Central memory CD8-positive, alpha-beta T cell (primary cell): ENCODE data around the gene MYO9A.

Experiments used
- ATAC-seq: fragments of 150-1000 bp; cut with Tn5 transposase; replicated peaks from 2 replicates; pipeline ENCODE4 v1.10.0; 2022; ENCODE audit warnings: mild to moderate bottlenecking, moderate FRiP score, moderate number of reproducible peaks; ENCODE audit not compliant: poor library complexity, severe bottlenecking; ENCODE audit errors: extremely low read depth
- DNase-seq, 2 donors: peaks; one replicate each; pipeline ENCODE4 v3.0.0; 2021; ENCODE audit warnings: low spot score in 2 of 2
- H3K27ac Mint-ChIP-seq: one replicate; pipeline ENCODE4 v1.8.0; 2022; ENCODE audit warnings: low read depth, mild to moderate bottlenecking, moderate library complexity, mixed read lengths
- H3K27me3 Mint-ChIP-seq: one replicate; pipeline ENCODE4 v1.8.0; 2022; ENCODE audit warnings: mixed read lengths
- H3K36me3 Mint-ChIP-seq: one replicate; pipeline ENCODE4 v1.8.0; 2022; ENCODE audit warnings: mild to moderate bottlenecking, moderate library complexity, mixed read lengths; ENCODE audit not compliant: insufficient read depth
- H3K4me1 Mint-ChIP-seq: one replicate; pipeline ENCODE4 v1.8.0; 2022; ENCODE audit warnings: mixed read lengths
- H3K4me3 Mint-ChIP-seq: one replicate; pipeline ENCODE4 v1.8.0; 2022; ENCODE audit warnings: mild to moderate bottlenecking, moderate library complexity, mixed read lengths
- H3K9me3 Mint-ChIP-seq: one replicate; pipeline ENCODE4 v1.8.0; 2022; ENCODE audit warnings: mixed read lengths

Gene MYO9A

GRCh38 chr15:71811752-71812735 is 305.9 kb downstream of the MYO9A start:
- Mint-ChIP-seq H3K4me1 (no peaks in the 10 kb centered on the region), H3K27ac (peak overlapping the region; percentile 70), H3K27me3 (peaks cover 19% of the 10 kb centered on the region), H3K4me3 (no peak overlapping the region), H3K9me3 (no peaks in the 10 kb centered on the region), H3K36me3 (no peaks in the 10 kb centered on the region)
- DNase-seq (no peak), ATAC-seq (no peak)

GRCh38 chr15:71811036-71811736 is 306.8 kb downstream of the MYO9A start:
- ATAC-seq (no peak), DNase-seq (no peak)
- no peak overlapping the region for H3K27ac Mint-ChIP-seq
- no peaks in the 10 kb centered on the region for H3K9me3 Mint-ChIP-seq
- no peaks in the 10 kb centered on the region for H3K4me1 Mint-ChIP-seq
- H3K27me3 Mint-ChIP-seq = peaks cover 19% of the 10 kb centered on the region
- no peaks in the 10 kb centered on the region for H3K36me3 Mint-ChIP-seq
- no peak overlapping the region for H3K4me3 Mint-ChIP-seq

GRCh38 chr15:71810256-71811035 is 307.5 kb downstream of the MYO9A start, which contains the start of gene NR2E3:
TSS of gene NR2E3 (plus strand) at chr15:71810554. CDS start at chr15:71810744, 190 bp downstream.
- no peaks in the 10 kb centered on the region for H3K4me1 Mint-ChIP-seq
- H3K9me3 Mint-ChIP-seq = no peaks in the 10 kb centered on the region
- ATAC-seq (no peak), DNase-seq (no peak)
- no peak within 1 kb of the TSS for H3K27ac Mint-ChIP-seq
- H3K36me3 Mint-ChIP-seq = peaks cover 3% of the 10 kb centered on the region
- no peak within 1 kb of the TSS for H3K4me3 Mint-ChIP-seq
- peaks cover 22% of the 10 kb centered on the region for H3K27me3 Mint-ChIP-seq

- Mint-ChIP-seq H3K4me3 (no peak overlapping the region), H3K9me3 (no peaks in the 10 kb centered on the region), H3K27ac (no peak overlapping the region), H3K36me3 (peaks cover 3% of the 10 kb centered on the region), H3K4me1 (no peaks in the 10 kb centered on the region), H3K27me3 (peaks cover 24% of the 10 kb centered on the region)
- ATAC-seq (no peak), DNase-seq (no peak)
Observed at GRCh38 chr15:71809346-71809745, 308.6 kb downstream of the MYO9A start.

- ATAC-seq = no peak
- no peak overlapping the region for H3K27ac Mint-ChIP-seq
- H3K4me3 Mint-ChIP-seq = no peak overlapping the region
- H3K36me3 Mint-ChIP-seq = peaks cover 3% of the 10 kb centered on the region
- no peaks in the 10 kb centered on the region for H3K4me1 Mint-ChIP-seq
- DNase-seq = no peak
- no peaks in the 10 kb centered on the region for H3K9me3 Mint-ChIP-seq
- peaks cover 24% of the 10 kb centered on the region for H3K27me3 Mint-ChIP-seq
Observed at GRCh38 chr15:71808311-71809020, 309.5 kb downstream of the MYO9A start.

- no peaks in the 10 kb centered on the region for H3K4me1 Mint-ChIP-seq
- no peak overlapping the region for H3K4me3 Mint-ChIP-seq
- DNase-seq (no peak), ATAC-seq (no peak)
- peaks cover 3% of the 10 kb centered on the region for H3K36me3 Mint-ChIP-seq
- H3K9me3 Mint-ChIP-seq = no peaks in the 10 kb centered on the region
- peaks cover 29% of the 10 kb centered on the region for H3K27me3 Mint-ChIP-seq
- H3K27ac Mint-ChIP-seq = no peak overlapping the region
Observed at GRCh38 chr15:71807691-71808091, 310.3 kb downstream of the MYO9A start.

GRCh38 chr15:71807125-71807629 is 310.8 kb downstream of the MYO9A start:
- Mint-ChIP-seq H3K27ac (no peak overlapping the region), H3K9me3 (no peaks in the 10 kb centered on the region), H3K36me3 (peaks cover 3% of the 10 kb centered on the region), H3K27me3 (peaks cover 34% of the 10 kb centered on the region), H3K4me1 (no peaks in the 10 kb centered on the region), H3K4me3 (no peak overlapping the region)
- DNase-seq (no peak), ATAC-seq (no peak)

GRCh38 chr15:71806452-71806931 is 311.5 kb downstream of the MYO9A start:
- no peaks in the 10 kb centered on the region for H3K4me1 Mint-ChIP-seq
- DNase-seq (no peak), ATAC-seq (no peak)
- peaks cover 41% of the 10 kb centered on the region for H3K27me3 Mint-ChIP-seq
- no peak overlapping the region for H3K4me3 Mint-ChIP-seq
- no peak overlapping the region for H3K27ac Mint-ChIP-seq
- H3K36me3 Mint-ChIP-seq = peaks cover 3% of the 10 kb centered on the region
- H3K9me3 Mint-ChIP-seq = no peaks in the 10 kb centered on the region

- H3K27ac Mint-ChIP-seq = no peak overlapping the region
- no peaks in the 10 kb centered on the region for H3K9me3 Mint-ChIP-seq
- peaks cover 56% of the 10 kb centered on the region for H3K27me3 Mint-ChIP-seq
- no peaks in the 10 kb centered on the region for H3K4me1 Mint-ChIP-seq
- H3K36me3 Mint-ChIP-seq = peaks cover 3% of the 10 kb centered on the region
- no peak overlapping the region for H3K4me3 Mint-ChIP-seq
- ATAC-seq (no peak), DNase-seq (no peak)
Observed at GRCh38 chr15:71804695-71805470, 313.1 kb downstream of the MYO9A start.

- peaks cover 60% of the 10 kb centered on the region for H3K27me3 Mint-ChIP-seq
Observed at GRCh38 chr15:71804226-71804625, 313.7 kb downstream of the MYO9A start.

GRCh38 chr15:71802770-71803169 is 315.2 kb downstream of the MYO9A start:
- H3K36me3 Mint-ChIP-seq = peaks cover 3% of the 10 kb centered on the region
- no peak overlapping the region for H3K27ac Mint-ChIP-seq
- H3K4me1 Mint-ChIP-seq = no peaks in the 10 kb centered on the region
- no peaks in the 10 kb centered on the region for H3K9me3 Mint-ChIP-seq
- H3K4me3 Mint-ChIP-seq = no peak overlapping the region
- no peak for ATAC-seq
- peaks cover 61% of the 10 kb centered on the region for H3K27me3 Mint-ChIP-seq
- DNase-seq = no peak

More at GRCh38 chr15:71804226-71804625, 313.7 kb downstream of the MYO9A start:
- DNase-seq = no peak
- Mint-ChIP-seq H3K9me3 (no peaks in the 10 kb centered on the region), H3K4me1 (no peaks in the 10 kb centered on the region), H3K27ac (no peak overlapping the region), H3K4me3 (no peak overlapping the region), H3K36me3 (peaks cover 3% of the 10 kb centered on the region)
- no peak for ATAC-seq
